DOHH2 (cell line): ENCODE results near the gene RBBP6.

ENCODE experiments used
- H3F3A ChIP-seq: fragments of 200-600 bp; sonication (generic), shearing (Covaris generic); 2 replicates; pipeline ENCODE4 v1.6.0; 2016; ENCODE audit warnings: antibody characterized with exemption, mild to moderate bottlenecking; ENCODE audit not compliant: control insufficient read depth, insufficient read depth
- H3K27ac ChIP-seq: fragments of 200-600 bp; sonication (generic); 2 replicates; pipeline ENCODE4 v1.5.1; 2014; ENCODE audit warnings: low read depth, mild to moderate bottlenecking, low read length, moderate library complexity
- H3K27me3 ChIP-seq: fragments of 200-600 bp; sonication (generic); 2 replicates; pipeline ENCODE4 v1.6.1; 2014; ENCODE audit warnings: mild to moderate bottlenecking, low read length, mixed read lengths; ENCODE audit not compliant: control insufficient read depth
- H3K36me3 ChIP-seq: fragments of 200-600 bp; sonication (generic); 2 replicates; pipeline ENCODE4 v1.6.1; 2014; ENCODE audit warnings: mild to moderate bottlenecking, low read length, moderate library complexity, mixed read lengths; ENCODE audit not compliant: control insufficient read depth
- H3K4me1 ChIP-seq: fragments of 200-600 bp; sonication (generic); 2 replicates; pipeline ENCODE4 v1.6.1; 2014; ENCODE audit warnings: mild to moderate bottlenecking, low read length, mixed read lengths; ENCODE audit not compliant: control insufficient read depth
- H3K4me2 ChIP-seq: fragments of 200-600 bp; sonication (generic); 2 replicates; pipeline ENCODE4 v1.6.0; 2014; ENCODE audit warnings: mild to moderate bottlenecking, low read length, moderate library complexity
- H3K4me3 ChIP-seq: fragments of 200-600 bp; sonication (generic); 2 replicates; pipeline ENCODE4 v1.5.1; 2014; ENCODE audit warnings: mild to moderate bottlenecking, low read length, mixed read lengths
- H3K79me2 ChIP-seq: fragments of 200-600 bp; sonication (generic); 2 replicates; pipeline ENCODE4 v1.6.1; 2014; ENCODE audit warnings: mild to moderate bottlenecking, low read length, mixed read lengths; ENCODE audit not compliant: control insufficient read depth
- H3K9me2 ChIP-seq: fragments of 200-600 bp; sonication (generic); replicated peaks from 2 replicates; pipeline ENCODE4 v1.6.1; 2014; ENCODE audit warnings: mild to moderate bottlenecking, low read length, mixed read lengths; ENCODE audit not compliant: control insufficient read depth
- H3K9me3 ChIP-seq: fragments of 200-600 bp; sonication (generic); 2 replicates; pipeline ENCODE4 v1.6.1; 2014; ENCODE audit warnings: antibody characterized with exemption, low read length, mixed read lengths; ENCODE audit not compliant: control insufficient read depth, insufficient read depth
- H4K20me1 ChIP-seq: fragments of 200-600 bp; sonication (generic); 2 replicates; pipeline ENCODE4 v1.6.0; 2014; ENCODE audit warnings: low read depth, mild to moderate bottlenecking, antibody characterized with exemption, low read length, moderate library complexity; ENCODE audit not compliant: control insufficient read depth, insufficient read depth
- EZH2phosphoT487 ChIP-seq: fragments of 200-600 bp; sonication (generic); IDR thresholded peaks from 2 replicates; pipeline ENCODE4 v1.6.1; 2017; ENCODE audit warnings: borderline replicate concordance, mild to moderate bottlenecking, antibody characterized with exemption, low read length, moderate library complexity, mixed read lengths
- TF ChIP-seq, protein P1 (sequence below): fragments of 200-600 bp; sonication (generic); IDR thresholded peaks from one replicate; pipeline ENCODE4 v1.5.1; 2014; ENCODE audit warnings: antibody characterized with exemption, mild to moderate bottlenecking, low read depth, low read length; ENCODE audit not compliant: poor library complexity, severe bottlenecking

Gene RBBP6

DNA sequence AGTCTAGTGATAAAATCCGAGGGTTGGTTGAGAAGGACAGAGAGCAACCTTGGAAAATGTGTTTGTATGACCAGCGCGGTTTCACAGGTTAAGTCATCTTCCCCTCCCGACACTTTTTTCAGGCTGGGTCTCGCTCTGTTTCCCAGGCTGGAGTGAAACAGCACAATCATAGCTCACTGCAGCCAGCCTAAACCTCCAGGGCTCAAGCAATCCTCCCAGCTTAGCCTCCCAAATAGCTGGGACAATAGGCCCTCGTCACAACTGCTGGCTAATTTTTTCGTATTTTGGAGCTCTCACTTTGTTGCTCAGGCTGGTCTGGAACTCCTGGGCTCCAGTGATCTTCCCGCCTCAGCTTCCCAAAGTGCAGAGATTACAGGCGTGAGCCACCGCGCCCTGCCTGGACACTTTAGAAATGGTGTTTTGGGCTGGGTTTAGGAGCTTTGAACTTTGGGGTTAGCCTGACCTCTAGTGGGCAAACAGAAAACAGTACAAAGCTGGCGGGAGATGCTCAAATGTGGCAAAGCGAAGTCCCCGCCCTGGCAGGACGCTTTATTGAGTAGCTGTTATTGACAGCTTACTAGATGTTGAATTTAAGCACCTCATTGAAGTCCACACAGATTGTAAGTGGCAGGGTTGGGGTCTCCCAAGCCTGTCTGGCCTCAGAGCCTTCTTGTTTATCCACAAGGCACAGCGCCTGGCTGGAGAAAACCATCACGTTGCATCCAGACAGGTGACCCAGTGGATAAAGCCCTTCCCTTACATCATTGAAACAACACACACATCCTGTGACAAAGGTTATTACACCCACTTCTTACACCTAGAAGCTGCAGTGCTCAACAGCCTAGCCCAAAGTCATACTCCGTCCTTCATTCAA is 34.7 kb upstream of the RBBP6 start:
- peaks cover 12% of the 10 kb centered on the region; the same call in 1 of the 2 replicates for H3K27me3 ChIP-seq

DNA sequence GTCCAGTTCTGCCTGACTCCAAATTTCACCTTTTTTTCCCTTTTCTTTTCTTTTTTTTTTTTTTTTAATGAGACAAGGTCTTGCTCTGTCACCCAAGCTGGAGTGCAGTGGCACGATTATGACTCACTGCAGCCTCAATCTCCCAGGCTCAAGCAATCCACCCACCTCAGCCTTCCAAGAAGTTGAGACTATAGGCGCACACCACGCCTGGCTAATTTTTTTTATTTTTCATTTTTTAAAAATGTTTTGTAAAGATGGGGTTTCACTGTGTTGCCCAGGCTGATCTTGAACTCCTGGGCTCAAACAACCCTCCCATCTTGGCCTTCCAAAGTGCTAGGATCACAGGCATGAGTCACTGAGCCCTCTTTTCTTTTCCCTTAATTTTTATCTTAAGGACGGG is 33.4 kb upstream of the RBBP6 start:
- TF ChIP-seq, protein P1, sequence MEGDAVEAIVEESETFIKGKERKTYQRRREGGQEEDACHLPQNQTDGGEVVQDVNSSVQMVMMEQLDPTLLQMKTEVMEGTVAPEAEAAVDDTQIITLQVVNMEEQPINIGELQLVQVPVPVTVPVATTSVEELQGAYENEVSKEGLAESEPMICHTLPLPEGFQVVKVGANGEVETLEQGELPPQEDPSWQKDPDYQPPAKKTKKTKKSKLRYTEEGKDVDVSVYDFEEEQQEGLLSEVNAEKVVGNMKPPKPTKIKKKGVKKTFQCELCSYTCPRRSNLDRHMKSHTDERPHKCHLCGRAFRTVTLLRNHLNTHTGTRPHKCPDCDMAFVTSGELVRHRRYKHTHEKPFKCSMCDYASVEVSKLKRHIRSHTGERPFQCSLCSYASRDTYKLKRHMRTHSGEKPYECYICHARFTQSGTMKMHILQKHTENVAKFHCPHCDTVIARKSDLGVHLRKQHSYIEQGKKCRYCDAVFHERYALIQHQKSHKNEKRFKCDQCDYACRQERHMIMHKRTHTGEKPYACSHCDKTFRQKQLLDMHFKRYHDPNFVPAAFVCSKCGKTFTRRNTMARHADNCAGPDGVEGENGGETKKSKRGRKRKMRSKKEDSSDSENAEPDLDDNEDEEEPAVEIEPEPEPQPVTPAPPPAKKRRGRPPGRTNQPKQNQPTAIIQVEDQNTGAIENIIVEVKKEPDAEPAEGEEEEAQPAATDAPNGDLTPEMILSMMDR, result no peak
- no peak for TF ChIP-seq EZH2phosphoT487
- Histone ChIP-seq H3K9me3 (no peaks in the 10 kb centered on the region), H4K20me1 (no peaks in the 10 kb centered on the region)

More for the DNA sequence above, 34.7 kb upstream of the RBBP6 start:
- H3K36me3 ChIP-seq, result no peaks in the 10 kb centered on the region
- no peaks in the 10 kb centered on the region for H3F3A ChIP-seq
- no peak overlapping the region for H3K4me3 ChIP-seq
- no peak overlapping the region for H3K27ac ChIP-seq
- no peaks in the 10 kb centered on the region for H3K9me3 ChIP-seq
- no peaks in the 10 kb centered on the region for H3K79me2 ChIP-seq
- TF ChIP-seq EZH2phosphoT487, result no peak
- TF ChIP-seq, protein P1, result peak; percentile 78
- H3K4me2 ChIP-seq, result no peak overlapping the region
- H4K20me1 ChIP-seq, result no peaks in the 10 kb centered on the region
- no peaks in the 10 kb centered on the region for H3K4me1 ChIP-seq
- H3K9me2 ChIP-seq, result no peaks in the 10 kb centered on the region

DNA sequence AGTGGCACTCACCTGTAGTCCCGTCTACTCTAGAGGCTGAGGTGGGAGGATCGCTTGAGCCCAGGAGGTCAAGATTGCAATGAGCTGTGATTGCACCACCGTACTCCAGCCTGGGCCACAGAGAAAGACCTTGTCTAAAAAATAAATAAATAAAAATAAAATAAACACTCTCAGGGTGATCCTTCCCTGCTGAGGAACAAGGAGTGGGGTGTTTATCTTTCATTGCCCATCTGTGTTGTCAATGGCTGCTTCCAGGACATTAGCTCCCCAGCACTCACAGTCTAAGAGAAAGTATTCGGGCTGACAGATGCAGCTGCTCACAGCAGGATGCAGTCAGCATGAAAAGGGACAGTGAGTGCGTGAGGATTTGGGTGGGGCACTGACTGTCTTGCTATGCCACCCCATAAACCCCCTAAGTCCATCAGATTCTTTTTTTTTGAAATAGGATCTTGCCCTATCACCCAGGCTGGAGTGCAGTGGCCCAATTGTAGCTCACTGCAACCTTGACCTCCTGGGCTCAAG is 31.3 kb upstream of the RBBP6 start:
- Histone ChIP-seq H3K79me2 (no peaks in the 10 kb centered on the region), H3K27ac (no peak overlapping the region), H3K4me3 (no peak overlapping the region), H3F3A (no peaks in the 10 kb centered on the region), H4K20me1 (no peaks in the 10 kb centered on the region), H3K4me2 (no peak overlapping the region), H3K9me3 (no peaks in the 10 kb centered on the region), H3K4me1 (no peaks in the 10 kb centered on the region), H3K27me3 (peaks cover 11% of the 10 kb centered on the region; the same call in 1 of the 2 replicates), H3K9me2 (no peaks in the 10 kb centered on the region), H3K36me3 (no peaks in the 10 kb centered on the region)
- TF ChIP-seq EZH2phosphoT487, result no peak
- TF ChIP-seq, protein P1, result no peak

More for the DNA sequence above, 33.4 kb upstream of the RBBP6 start:
- Histone ChIP-seq H3K4me2 (no peak overlapping the region), H3K4me3 (no peak overlapping the region), H3K36me3 (no peaks in the 10 kb centered on the region), H3K79me2 (no peaks in the 10 kb centered on the region), H3K4me1 (no peaks in the 10 kb centered on the region), H3K27me3 (peaks cover 10% of the 10 kb centered on the region; the same call in 1 of the 2 replicates), H3F3A (no peaks in the 10 kb centered on the region), H3K9me2 (no peaks in the 10 kb centered on the region), H3K27ac (no peak overlapping the region)
